ENCODE measurements around the gene RAC2. TPM values are rescaled to one million over a fixed set of nuclear protein-coding genes. Genes with fewer than 3 reads are reported as not detected.

The RAC2 gene
- total RNA-seq, 1 donor from 2014 or later = 5.1 TPM

DNA sequence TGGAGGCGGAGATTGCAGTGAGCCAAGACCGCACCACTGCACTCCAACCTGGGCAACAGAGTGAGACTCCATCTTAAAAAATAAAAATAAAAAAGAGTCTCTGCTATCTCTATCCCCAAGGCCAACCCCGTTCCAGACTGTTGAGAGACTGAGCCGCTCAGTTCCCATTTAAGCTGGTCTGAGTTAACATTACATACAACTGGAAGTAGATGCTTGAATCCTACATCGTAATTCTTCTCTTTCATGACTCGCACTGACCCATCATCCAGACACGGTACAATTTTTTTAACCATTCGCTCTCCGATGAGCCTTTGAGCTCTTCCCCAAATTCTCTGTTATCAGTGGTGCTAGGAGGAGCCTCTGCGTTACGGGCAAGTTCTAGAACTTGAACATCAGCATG, 33.3 kb upstream of the RAC2 start:
- peak; percentile 4 for DNase-seq (ENCODE audit: low spot score)
- intact Hi-C loops (cut with DNase I) = no loop called here

GRCh38 chr22:37276776-37277175, 32.7 kb upstream of the RAC2 start:
- DNase-seq (ENCODE audit: low spot score) = peak; percentile 3

DNA sequence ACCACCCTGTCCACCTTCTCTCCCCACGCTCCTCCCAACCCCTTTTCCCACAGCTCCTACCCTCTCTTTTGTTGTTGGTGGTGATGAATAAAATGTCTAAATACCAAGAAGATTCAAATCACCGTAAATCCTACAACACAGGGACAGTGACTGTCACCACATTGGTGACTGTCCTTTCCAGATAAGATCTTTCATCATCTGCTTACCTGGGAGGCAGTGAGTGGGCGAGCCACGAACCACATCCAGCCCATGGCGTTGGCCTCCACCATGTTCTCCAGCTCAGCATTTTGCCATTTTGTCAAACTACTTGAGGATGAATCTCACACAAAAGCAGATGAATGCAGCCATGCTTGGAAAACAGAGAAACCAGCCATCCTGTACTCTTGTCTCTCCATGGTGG, 31.6 kb upstream of the RAC2 start:
- intact Hi-C loops (cut with DNase I) = no loop called here
- DNase-seq (ENCODE audit: low spot score) = no peak

More at GRCh38 chr22:37276776-37277175, 32.7 kb upstream of the RAC2 start:
- intact Hi-C loops (cut with DNase I) = no loop called here

- DNase-seq (ENCODE audit: low spot score) = peak; percentile 47
- intact Hi-C loops (cut with DNase I) = no loop called here
Observed at GRCh38 chr22:37275134-37275533, 31.1 kb upstream of the RAC2 start.

DNA sequence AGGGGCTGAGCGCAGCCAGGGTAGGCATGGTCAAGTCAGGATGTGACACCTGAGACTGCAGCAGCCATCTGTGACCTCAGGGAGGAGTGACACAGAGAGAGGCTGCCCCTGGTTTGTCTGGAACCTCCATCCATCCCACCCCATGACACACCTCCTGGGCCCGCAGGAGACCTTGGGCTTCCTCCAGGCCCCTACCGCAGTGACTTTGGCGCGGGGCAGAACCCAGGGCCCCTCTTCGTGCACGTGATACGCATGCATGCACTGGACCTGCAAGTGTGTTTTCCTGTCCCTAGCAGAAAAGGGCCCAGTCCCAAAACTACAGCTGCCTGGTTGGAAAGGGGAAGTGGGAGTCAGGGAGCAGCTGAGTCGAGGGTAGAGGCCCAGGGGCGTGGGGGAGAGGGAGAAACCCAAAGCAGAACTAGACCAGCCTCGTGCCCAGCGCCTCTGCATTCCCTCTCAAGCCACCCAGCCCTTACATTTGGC, 30.4 kb upstream of the RAC2 start:
- intact Hi-C loops (cut with DNase I) = no loop called here
- peak; percentile 78 for DNase-seq (ENCODE audit: low spot score)

DNA sequence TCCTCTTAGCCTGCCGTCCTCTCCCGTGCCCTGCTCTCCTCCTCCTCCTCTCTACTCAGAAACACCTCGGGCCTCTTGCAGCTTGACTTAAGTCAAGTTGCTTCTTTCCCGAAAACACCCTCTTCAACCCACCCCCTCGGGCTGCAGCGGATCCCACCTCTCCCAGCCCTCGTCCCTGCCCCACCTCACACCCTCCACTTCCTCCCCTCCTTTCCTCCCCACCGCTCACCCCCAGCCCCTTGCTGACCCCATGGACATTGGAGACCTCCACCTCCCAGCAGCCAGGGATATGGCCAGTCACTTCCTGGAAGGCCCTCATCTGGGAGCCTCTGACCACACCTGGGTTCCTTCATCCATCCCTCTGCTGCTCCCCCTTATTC, 29.8 kb upstream of the RAC2 start:
- intact Hi-C loops (cut with DNase I) = no loop called here
- DNase-seq (ENCODE audit: low spot score) = no peak

- DNase-seq (ENCODE audit: low spot score) = no peak
- intact Hi-C loops (cut with DNase I) = no loop called here
Observed at GRCh38 chr22:37273126-37273845, 29.2 kb upstream of the RAC2 start.

DNA sequence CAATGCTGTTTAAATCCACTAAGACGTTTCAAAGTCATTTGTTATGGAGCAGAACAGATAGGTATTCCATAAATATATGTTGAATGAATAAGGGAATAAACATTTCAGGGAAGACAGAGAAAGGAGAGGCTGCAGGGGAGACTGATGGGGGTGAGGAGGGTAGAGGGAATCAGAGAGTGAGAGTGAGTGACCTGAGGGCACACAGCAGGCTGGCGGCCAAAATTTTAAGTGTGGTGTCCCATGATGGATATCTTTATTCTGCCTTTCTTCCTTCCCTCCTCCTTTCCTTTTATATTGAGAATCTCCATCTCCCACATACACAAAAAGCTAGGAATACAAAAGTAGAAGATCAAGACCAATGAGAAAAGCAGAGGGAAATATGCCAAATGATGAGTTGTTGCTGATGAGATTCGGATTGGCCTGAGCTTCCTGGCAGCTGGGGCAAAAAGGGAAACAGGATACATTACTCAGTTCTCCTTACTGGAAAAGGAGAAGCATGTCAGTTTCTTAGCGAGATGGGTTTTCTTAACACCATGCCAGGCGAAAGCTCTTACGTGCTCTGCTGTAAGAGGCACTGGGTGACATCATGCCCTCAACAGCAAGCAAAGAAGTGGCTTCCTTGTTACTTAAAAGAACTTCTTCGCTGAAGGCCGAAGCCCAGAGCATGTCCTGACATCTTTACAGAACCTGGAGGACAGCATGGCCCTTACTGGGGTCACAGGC, 27.0 kb upstream of the RAC2 start:
- no peak for DNase-seq (ENCODE audit: low spot score)
- intact Hi-C loops (cut with DNase I) = no loop called here

DNA sequence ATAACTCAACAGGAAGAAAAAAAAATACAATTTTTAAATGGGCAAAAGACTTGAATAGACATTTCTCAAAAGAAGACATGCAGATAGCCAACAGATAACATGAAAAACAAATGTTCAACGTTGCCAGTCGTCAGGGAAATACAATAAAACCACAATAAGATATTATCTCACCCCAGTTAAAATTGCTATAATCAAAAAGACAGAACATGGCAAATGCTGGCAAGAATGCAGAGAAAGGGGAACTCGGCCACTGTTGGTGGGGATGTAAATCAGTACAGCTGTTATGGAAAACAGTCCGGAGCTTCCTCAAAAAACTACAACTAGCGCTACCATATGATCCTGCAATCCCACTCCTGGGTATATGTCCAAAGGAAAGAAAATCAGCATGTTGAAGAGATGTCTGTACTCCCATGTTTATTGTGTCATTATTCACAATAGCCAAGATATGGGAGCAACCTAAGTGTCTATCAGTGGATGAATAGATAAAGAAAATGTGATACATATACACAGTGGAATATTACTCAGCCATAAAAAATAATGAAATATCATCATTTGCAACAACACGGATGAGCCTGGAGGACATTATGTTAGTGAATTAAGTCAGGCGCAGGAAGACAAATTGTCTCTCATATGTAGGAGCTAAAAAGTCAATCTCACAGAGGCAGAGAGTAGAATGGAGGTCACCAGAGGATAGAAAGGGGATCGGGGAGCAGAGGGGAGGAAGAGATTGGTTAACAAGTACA, 26.0 kb upstream of the RAC2 start:
- intact Hi-C loops (cut with DNase I) = no loop called here

GRCh38 chr22:37267661-37268413, 23.8 kb upstream of the RAC2 start:
- intact Hi-C loops (cut with DNase I) = no loop called here
- DNase-seq (ENCODE audit: low spot score) = no peak

More for the DNA sequence above, 26.0 kb upstream of the RAC2 start:
- DNase-seq (ENCODE audit: low spot score) = no peak

DNA sequence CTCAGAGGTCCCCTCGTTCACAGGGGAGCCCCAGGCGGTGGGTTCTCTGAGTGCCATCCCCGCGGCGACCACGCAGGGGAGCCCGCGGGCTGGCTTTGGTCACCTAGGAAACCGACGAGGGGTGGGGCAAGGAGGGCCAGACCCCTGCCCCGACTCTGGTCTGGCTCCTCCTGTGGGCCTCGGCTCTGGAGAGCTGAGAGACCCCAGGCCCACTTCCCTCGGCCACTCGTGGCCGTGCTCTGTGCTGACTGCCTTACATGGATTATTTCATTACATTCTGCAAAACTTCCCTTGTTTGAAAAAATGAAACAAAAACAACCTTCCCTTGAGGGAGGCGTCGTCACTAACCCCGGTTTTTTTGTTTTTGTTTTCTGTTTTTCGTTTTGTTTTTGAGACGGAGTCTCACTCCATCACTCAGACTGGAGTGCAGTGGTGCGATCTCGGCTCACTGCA, 23.1 kb upstream of the RAC2 start:
- peak; percentile 83 for DNase-seq (ENCODE audit: low spot score)
- intact Hi-C loops (cut with DNase I) = no loop called here

DNA sequence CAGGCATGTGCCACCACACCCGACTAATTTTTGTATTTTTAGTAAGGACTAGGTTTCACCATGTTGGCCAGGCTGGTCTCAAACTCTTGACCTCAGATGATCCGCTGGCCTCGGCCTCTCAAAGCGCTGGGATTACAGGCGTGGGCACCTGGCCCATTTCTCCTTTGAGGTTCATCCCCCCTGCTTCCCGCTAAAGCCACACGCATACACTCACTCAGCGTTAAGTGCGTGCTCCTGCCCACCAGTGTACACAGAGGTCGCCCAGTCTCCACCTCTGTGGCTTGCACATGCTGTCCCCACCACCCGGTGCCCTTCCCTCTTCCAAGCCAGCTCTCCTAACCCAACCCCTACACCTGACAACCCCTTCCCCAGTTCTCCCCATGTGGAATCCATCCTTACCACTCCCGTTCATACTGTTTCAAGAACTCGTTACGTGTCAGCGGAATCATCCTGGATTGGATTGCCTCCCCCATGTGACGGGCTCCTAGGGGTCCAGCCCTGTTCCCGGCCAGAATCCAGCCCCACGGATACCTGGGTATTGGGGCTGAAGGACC, 22.6 kb upstream of the RAC2 start:
- intact Hi-C loops (cut with DNase I) = no loop called here
- no peak for DNase-seq (ENCODE audit: low spot score)

DNA sequence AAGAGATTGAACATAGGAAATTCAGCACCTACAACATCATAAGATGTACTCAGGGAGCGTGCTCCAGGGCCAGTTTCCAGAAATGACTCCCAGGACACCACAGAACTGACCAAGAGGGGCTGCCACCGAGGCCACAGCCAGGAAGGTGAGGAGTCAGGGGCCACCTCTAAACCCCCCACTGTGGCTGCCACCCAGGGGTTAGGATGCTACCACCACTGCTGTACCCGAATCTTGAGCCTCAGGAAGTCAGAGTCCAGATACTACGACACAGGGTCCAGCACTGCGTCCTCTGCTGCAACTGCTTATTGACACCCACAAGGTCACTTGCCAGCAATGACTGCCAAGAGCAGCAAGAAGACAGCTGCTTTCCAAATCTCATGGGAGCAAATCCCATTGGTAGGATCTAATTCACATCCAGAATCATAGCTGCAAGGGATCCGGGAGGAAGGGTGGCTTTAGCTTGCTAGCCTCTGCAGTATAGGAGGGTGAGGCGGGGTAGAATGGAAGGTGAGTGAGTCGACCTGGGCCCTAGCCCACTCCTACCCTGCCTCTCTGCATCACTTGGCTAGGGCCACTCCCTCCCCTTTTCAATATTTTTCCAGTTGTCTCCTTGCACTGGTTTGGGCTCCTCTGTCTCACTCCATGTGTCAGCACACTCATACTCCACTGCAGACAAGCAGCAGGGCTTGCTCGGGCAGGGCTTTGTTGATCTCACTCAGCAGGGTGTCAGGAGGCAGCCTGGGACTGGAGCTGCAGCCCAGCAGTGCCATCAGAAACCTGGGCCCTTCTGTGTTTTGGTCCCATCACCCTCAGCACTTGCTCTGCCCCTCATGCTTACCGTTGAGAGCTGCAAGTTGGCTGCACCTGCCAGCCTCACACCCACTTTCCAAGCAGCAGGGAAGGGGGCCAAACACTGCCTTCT, 20.2 kb upstream of the RAC2 start:
- no peak for DNase-seq (ENCODE audit: low spot score)
- intact Hi-C loops (cut with DNase I) = no loop called here

DNA sequence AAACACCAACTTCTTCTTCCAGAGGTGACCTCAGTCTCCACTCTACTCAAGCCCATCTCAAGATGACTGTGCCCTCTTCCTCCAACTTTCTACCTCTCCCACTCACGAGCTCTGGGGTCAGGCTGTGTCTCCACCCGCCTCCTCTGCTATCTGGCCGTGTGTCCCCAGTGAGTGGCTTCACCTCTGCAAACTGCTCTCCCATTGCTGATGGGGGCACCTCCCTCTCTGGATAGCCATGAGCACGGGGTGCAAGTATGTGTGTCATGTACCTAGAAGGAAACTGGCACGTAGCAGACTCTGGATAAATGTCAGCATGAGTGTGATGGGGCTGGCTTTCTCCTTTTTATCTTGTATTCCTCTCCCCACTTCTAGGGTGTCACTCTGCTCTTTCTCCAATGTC, 18.3 kb upstream of the RAC2 start:
- intact Hi-C loops (cut with DNase I) = no loop called here
- DNase-seq (ENCODE audit: low spot score) = no peak

- no peak for DNase-seq (ENCODE audit: low spot score)
- intact Hi-C loops (cut with DNase I) = loop anchor here (2.0 kb wide), 1 partner anchor 94 kb away; no protein-coding TSS in a partner anchor
Observed at GRCh38 chr22:37260901-37261336, 16.9 kb upstream of the RAC2 start.

DNA sequence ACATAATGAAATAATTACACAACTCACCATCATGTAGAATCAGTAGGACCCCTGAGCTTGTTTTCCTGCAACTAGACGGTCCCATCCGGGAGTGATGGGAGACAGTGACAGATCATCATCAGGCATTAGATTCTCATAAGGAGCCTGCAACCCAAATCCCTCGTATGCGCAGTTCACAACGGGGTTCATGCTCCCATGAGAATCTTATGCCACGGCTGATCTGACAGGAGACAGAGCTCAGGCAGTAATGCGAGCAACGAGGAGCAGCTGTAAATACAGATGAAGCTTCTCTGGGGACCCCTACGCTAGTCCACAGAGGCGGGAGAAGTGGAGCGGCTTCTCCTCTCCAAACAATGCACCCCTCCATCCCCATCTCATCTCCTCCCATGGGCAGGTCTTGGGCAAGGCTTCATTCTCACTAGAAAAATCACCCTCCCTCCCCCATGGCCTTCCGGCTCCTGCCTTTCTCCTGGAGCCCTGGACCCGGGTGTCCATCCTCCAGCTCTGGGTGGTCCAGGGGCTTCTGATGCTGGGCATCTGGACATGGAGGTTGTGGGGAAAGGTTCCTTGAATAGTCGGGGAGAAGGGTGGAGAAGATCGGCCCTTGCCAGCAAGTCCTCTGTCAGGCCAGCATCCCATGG, 16.2 kb upstream of the RAC2 start:
- intact Hi-C loops (cut with DNase I) = loop anchor here (2.0 kb wide), 1 partner anchor 93 kb away; no protein-coding TSS in a partner anchor
- DNase-seq (ENCODE audit: low spot score) = no peak

- intact Hi-C loops (cut with DNase I) = loop anchor here (2.0 kb wide), 1 partner anchor 93 kb away; no protein-coding TSS in a partner anchor
Observed at GRCh38 chr22:37259540-37260029, 15.5 kb upstream of the RAC2 start.

More at GRCh38 chr22:37259540-37260029, 15.5 kb upstream of the RAC2 start:
- no peak for DNase-seq (ENCODE audit: low spot score)
